Cardiac muscle cell (in vitro differentiated cells and primary cell): ENCODE results near the gene TMEM89. TPM values are rescaled to one million over a fixed set of nuclear protein-coding genes. Genes with fewer than 3 reads are reported as not detected.
A peak's percentile ranks its signal among the peaks of the same experiment; 100 is the strongest.

Experiments used
- DNase-seq, 2 donors: peaks; one replicate each; pipeline versions ENCODE4 v3.0.0 to v3.0.0-alpha.2; 2010 to 2017; ENCODE audit warnings: low read depth in 1 of 2, low spot score in 1 of 2
- H3K27ac ChIP-seq: fragments of 200-600 bp; sonication (generic); 2 replicates; pipeline ENCODE4 v1.5.1; 2016
- H3K27me3 ChIP-seq: fragments of 200-600 bp; sonication (generic); 2 replicates; pipeline ENCODE4 v1.6.0; 2016; ENCODE audit warnings: control low read depth
- H3K36me3 ChIP-seq: fragments of 200-600 bp; sonication (generic); 2 replicates; pipeline ENCODE4 v1.5.1; 2016; ENCODE audit warnings: control low read depth
- H3K4me1 ChIP-seq: fragments of 200-600 bp; sonication (generic); 2 replicates; pipeline ENCODE4 v1.8.1; 2017; ENCODE audit warnings: low read depth, mild to moderate bottlenecking, mixed run types
- H3K4me3 ChIP-seq: fragments of 200-600 bp; sonication (generic); 2 replicates; pipeline ENCODE4 v1.5.1; 2016; ENCODE audit warnings: mild to moderate bottlenecking
- H3K9me3 ChIP-seq: fragments of 200-600 bp; sonication (generic); 2 replicates; pipeline ENCODE4 v1.5.1; 2017; ENCODE audit warnings: low read depth, mild to moderate bottlenecking, control low read depth
- CTCF ChIP-seq: IDR thresholded peaks from 2 replicates; pipeline ENCODE4 v1.5.1; 2012; ENCODE audit warnings: low read depth, mild to moderate bottlenecking, low read length
- polyA plus RNA-seq: library from polyadenylated mRNA; unstranded; fragments of >200 nt; fragmentation: Nextera tagmentation; extraction: Ambion mirVana; gene quantifications from 2 replicates; pipeline ENCODE4 v1.2.1, GENCODE V29; 2016
- total RNA-seq: library from RNA; depleted of rRNA; stranded (reverse); fragments of >200 nt; gene quantifications from 2 replicates; pipeline ENCODE4 v1.2.3, GENCODE V29; 2016

The TMEM89 gene
- total and polyA plus RNA-seq, 2 experiments from 2014 or later, result 0.59 TPM; not detected in 1

- no peaks in the 10 kb centered on the region for H3K27me3 ChIP-seq
- H3K27ac ChIP-seq, result no peak overlapping the region
- peaks cover 10% of the 10 kb centered on the region for H3K36me3 ChIP-seq
- H3K4me1 ChIP-seq, result no peaks in the 10 kb centered on the region
- H3K4me3 ChIP-seq, result no peak overlapping the region
- no peak for TF ChIP-seq CTCF
- no peak for DNase-seq
- no peaks in the 10 kb centered on the region for H3K9me3 ChIP-seq
Observed at GRCh38 chr3:48623851-48624547, 2.4 kb upstream of the TMEM89 start.

GRCh38 chr3:48619541-48620524 lies 1.7 kb downstream of the TMEM89 start:
- no peaks in the 10 kb centered on the region for H3K9me3 ChIP-seq
- no peak overlapping the region for H3K27ac ChIP-seq
- H3K27me3 ChIP-seq, result no peaks in the 10 kb centered on the region
- H3K4me1 ChIP-seq, result no peaks in the 10 kb centered on the region
- no peaks in the 10 kb centered on the region for H3K36me3 ChIP-seq
- H3K4me3 ChIP-seq, result no peak overlapping the region
- TF ChIP-seq CTCF, result no peak
- no peak for DNase-seq

GRCh38 chr3:48617559-48617958 lies 4.0 kb downstream of the TMEM89 start:
- Histone ChIP-seq H3K9me3 (no peaks in the 10 kb centered on the region), H3K27ac (no peak overlapping the region)

GRCh38 chr3:48614044-48614443 lies 7.5 kb downstream of the TMEM89 start:
- Histone ChIP-seq H3K4me3 (no peak overlapping the region), H3K36me3 (no peaks in the 10 kb centered on the region), H3K9me3 (no peaks in the 10 kb centered on the region), H3K4me1 (no peaks in the 10 kb centered on the region), H3K27ac (no peak overlapping the region), H3K27me3 (peaks cover 8% of the 10 kb centered on the region)
- DNase-seq, result peak in 1 of 2 donors; percentile 84
- TF ChIP-seq CTCF, result no peak

More at GRCh38 chr3:48617559-48617958, 4.0 kb downstream of the TMEM89 start:
- no peak for TF ChIP-seq CTCF
- H3K4me1 ChIP-seq, result no peaks in the 10 kb centered on the region
- H3K27me3 ChIP-seq, result no peaks in the 10 kb centered on the region
- no peak for DNase-seq
- no peak overlapping the region for H3K4me3 ChIP-seq
- H3K36me3 ChIP-seq, result no peaks in the 10 kb centered on the region

GRCh38 chr3:48612309-48612708 lies 9.3 kb downstream of the TMEM89 start:
- TF ChIP-seq CTCF, result no peak
- Histone ChIP-seq H3K27me3 (peaks cover 8% of the 10 kb centered on the region), H3K9me3 (no peaks in the 10 kb centered on the region), H3K36me3 (peaks cover 6% of the 10 kb centered on the region), H3K4me3 (no peak overlapping the region), H3K27ac (no peak overlapping the region), H3K4me1 (peaks cover 7% of the 10 kb centered on the region)
- no peak for DNase-seq
